Uterus (tissue), 2 donors: ENCODE data around the gene MAD1L1.

Experiments used
- CTCF ChIP-seq, 4 experiments: fragments of 200-600 bp in 2 of 4; fragments of 450-650 bp in 2 of 4; sonication (generic) in 2 of 4; IDR thresholded peaks; one replicate each; pipeline ENCODE4 v1.5.1; 2016 to 2019; ENCODE audit warnings: antibody characterized with exemption in 4 of 4, mild to moderate bottlenecking in 2 of 4, moderate library complexity in 1 of 4
- POLR2A ChIP-seq, 2 donors: fragments of 450-650 bp; IDR thresholded peaks; one replicate each; pipeline ENCODE4 v1.6.1; 2016; ENCODE audit warnings: antibody characterized with exemption in 2 of 2, mild to moderate bottlenecking in 1 of 2, moderate library complexity in 1 of 2

GRCh38 chr7:1897861-1898627, 334.7 kb downstream of the MAD1L1 start:
- TF ChIP-seq CTCF (IDR thresholded peaks at IDR 0.05) (no peak), POLR2A (IDR thresholded peaks at IDR 0.05) (no peak)
